NCI-H2171 (cell line): ENCODE data around the gene IFRD2.
"Not testable (repeated sequence)": the region's sequence is repeated elsewhere in the genome, so short reads cannot be mapped to it uniquely, and the experiment has no call there.

ENCODE experiments used
- DNase-seq: peaks from one replicate; lab custom pipeline; 2025; lab: John Stamatoyannopoulos, UW

Gene IFRD2

GRCh38 chr3:50251220-50251619 is 41.0 kb downstream of the IFRD2 start:
- no peak for DNase-seq

- no peak for DNase-seq
These were observed 41.7 kb downstream of the IFRD2 start for GRCh38 chr3:50250514-50250913.

- DNase-seq = no peak
These were observed 42.8 kb downstream of the IFRD2 start for GRCh38 chr3:50249457-50249856.

GRCh38 chr3:50248387-50248786 is 43.8 kb downstream of the IFRD2 start:
- DNase-seq = no peak

GRCh38 chr3:50246517-50246954 is 45.7 kb downstream of the IFRD2 start:
- DNase-seq = no peak

- peak; percentile 30 for DNase-seq
These were observed 46.3 kb downstream of the IFRD2 start for GRCh38 chr3:50245831-50246516.

- no peak for DNase-seq
These were observed 46.9 kb downstream of the IFRD2 start for GRCh38 chr3:50245251-50245745.

- not testable (repeated sequence) for DNase-seq
These were observed 47.4 kb downstream of the IFRD2 start for GRCh38 chr3:50244813-50245212.

- DNase-seq = no peak
These were observed 48.7 kb downstream of the IFRD2 start for GRCh38 chr3:50243543-50243895.

GRCh38 chr3:50242851-50243542 is 49.2 kb downstream of the IFRD2 start:
- no peak for DNase-seq

GRCh38 chr3:50242381-50242770 is 49.9 kb downstream of the IFRD2 start:
- no peak for DNase-seq

GRCh38 chr3:50241713-50242380 is 50.4 kb downstream of the IFRD2 start:
- DNase-seq = no peak

GRCh38 chr3:50241163-50241562 is 51.1 kb downstream of the IFRD2 start:
- no peak for DNase-seq

- DNase-seq = no peak
These were observed 52.6 kb downstream of the IFRD2 start for GRCh38 chr3:50239649-50240048.

- no peak for DNase-seq
These were observed 53.6 kb downstream of the IFRD2 start for GRCh38 chr3:50238549-50239026.

- no peak for DNase-seq
These were observed 54.3 kb downstream of the IFRD2 start for GRCh38 chr3:50237754-50238548.
